NCI-H1436 (cell line): ENCODE results near the gene AKT1S1.

Experiments used
- DNase-seq: peaks from one replicate; lab custom pipeline; 2025; lab: John Stamatoyannopoulos, UW

Gene AKT1S1

GRCh38 chr19:49907745-49908446 is 30.7 kb upstream of the AKT1S1 start:
- DNase-seq, result no peak

- no peak for DNase-seq
These were observed 29.9 kb upstream of the AKT1S1 start for GRCh38 chr19:49906879-49907564.

- DNase-seq, result no peak
These were observed 27.0 kb upstream of the AKT1S1 start for GRCh38 chr19:49904136-49904535.

- no peak for DNase-seq
These were observed 19.9 kb upstream of the AKT1S1 start, which contains the start of gene IL4I1 for GRCh38 chr19:49896863-49897621. Gene IL4I1 (minus strand): TSS chr19:49896887. CDS start chr19:49896160, 727 bp downstream.

- DNase-seq, result no peak
These were observed 18.6 kb upstream of the AKT1S1 start for GRCh38 chr19:49895566-49896297.

GRCh38 chr19:49894879-49895565 is 17.9 kb upstream of the AKT1S1 start:
- no peak for DNase-seq

- no peak for DNase-seq
These were observed 17.0 kb upstream of the AKT1S1 start for GRCh38 chr19:49894011-49894664.

- DNase-seq, result no peak
These were observed 15.6 kb upstream of the AKT1S1 start for GRCh38 chr19:49892716-49893115.

- no peak for DNase-seq
These were observed 14.2 kb upstream of the AKT1S1 start for GRCh38 chr19:49891393-49891792.

GRCh38 chr19:49890349-49891311 is 13.5 kb upstream of the AKT1S1 start:
- DNase-seq, result no peak

- DNase-seq, result no peak
These were observed 12.7 kb upstream of the AKT1S1 start for GRCh38 chr19:49889687-49890348.

GRCh38 chr19:49889038-49889686 is 12.0 kb upstream of the AKT1S1 start:
- no peak for DNase-seq

- peak; percentile 49 for DNase-seq
These were observed 11.3 kb upstream of the AKT1S1 start for GRCh38 chr19:49888510-49888824.

- peak; percentile 57 for DNase-seq
These were observed 10.7 kb upstream of the AKT1S1 start for GRCh38 chr19:49887665-49888509.

GRCh38 chr19:49887037-49887664 is 10.0 kb upstream of the AKT1S1 start:
- DNase-seq, result no peak

GRCh38 chr19:49884760-49885159 is 7.6 kb upstream of the AKT1S1 start:
- no peak for DNase-seq

GRCh38 chr19:49884109-49884508 is 7.0 kb upstream of the AKT1S1 start:
- no peak for DNase-seq
